Skin epidermis (tissue), 12 donors: ENCODE data around the gene ING1.
"Not testable (repeated sequence)": the region's sequence is repeated elsewhere in the genome, so short reads cannot be mapped to it uniquely, and the experiment has no call there.

Source experiments
- H3K27ac ChIP-seq, 21 experiments: fragments of 200-600 bp; sonication (generic) in 11 of 21; one replicate each; pipeline ENCODE4 v1.5.0; 2020; ENCODE audit warnings: mild to moderate bottlenecking in 3 of 21, inconsistent platforms in 2 of 21, moderate library complexity in 2 of 21
- H3K4me3 ChIP-seq, 7 experiments: fragments of 200-600 bp; sonication (generic) in 2 of 7; one replicate each; pipeline ENCODE4 v1.5.0; 2020; ENCODE audit warnings: inconsistent platforms in 2 of 7, mild to moderate bottlenecking in 2 of 7, moderate library complexity in 1 of 7

ING1 gene

DNA sequence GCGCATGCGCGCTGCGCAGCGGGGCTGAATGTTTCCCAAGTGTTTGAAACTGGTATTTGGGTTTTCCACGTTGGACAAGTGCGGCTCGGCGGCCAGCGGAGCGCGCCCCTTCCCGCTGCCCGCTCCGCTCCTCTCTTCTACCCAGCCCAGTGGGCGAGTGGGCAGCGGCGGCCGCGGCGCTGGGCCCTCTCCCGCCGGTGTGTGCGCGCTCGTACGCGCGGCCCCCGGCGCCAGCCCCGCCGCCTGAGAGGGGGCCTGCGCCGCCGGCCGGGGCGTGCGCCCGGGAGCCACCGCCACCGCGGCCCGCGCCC lies at the start of gene ING1:
Gene ING1 (plus strand): TSS at position 59 of the 311 bp plus-strand sequence. CDS start 450 bp downstream, outside the sequence.
- peak within 1 kb of the TSS; percentile 76 to 99 (median 93) for H3K4me3 ChIP-seq

GRCh38 chr13:110664041-110664440 lies 49.5 kb upstream of the ING1 start:
- H3K27ac ChIP-seq, result peak overlapping the region in 1 of 21 experiments; percentile 0
- H3K4me3 ChIP-seq, result no peak overlapping the region

More for the DNA sequence above, at the start of gene ING1:
- H3K27ac ChIP-seq, result peak within 1 kb of the TSS; percentile 92 to 100 (median 98)

GRCh38 chr13:110664673-110665072 lies 48.8 kb upstream of the ING1 start:
- H3K27ac ChIP-seq, result peak overlapping the region in 1 of 21 experiments; percentile 76
- no peak overlapping the region for H3K4me3 ChIP-seq

DNA sequence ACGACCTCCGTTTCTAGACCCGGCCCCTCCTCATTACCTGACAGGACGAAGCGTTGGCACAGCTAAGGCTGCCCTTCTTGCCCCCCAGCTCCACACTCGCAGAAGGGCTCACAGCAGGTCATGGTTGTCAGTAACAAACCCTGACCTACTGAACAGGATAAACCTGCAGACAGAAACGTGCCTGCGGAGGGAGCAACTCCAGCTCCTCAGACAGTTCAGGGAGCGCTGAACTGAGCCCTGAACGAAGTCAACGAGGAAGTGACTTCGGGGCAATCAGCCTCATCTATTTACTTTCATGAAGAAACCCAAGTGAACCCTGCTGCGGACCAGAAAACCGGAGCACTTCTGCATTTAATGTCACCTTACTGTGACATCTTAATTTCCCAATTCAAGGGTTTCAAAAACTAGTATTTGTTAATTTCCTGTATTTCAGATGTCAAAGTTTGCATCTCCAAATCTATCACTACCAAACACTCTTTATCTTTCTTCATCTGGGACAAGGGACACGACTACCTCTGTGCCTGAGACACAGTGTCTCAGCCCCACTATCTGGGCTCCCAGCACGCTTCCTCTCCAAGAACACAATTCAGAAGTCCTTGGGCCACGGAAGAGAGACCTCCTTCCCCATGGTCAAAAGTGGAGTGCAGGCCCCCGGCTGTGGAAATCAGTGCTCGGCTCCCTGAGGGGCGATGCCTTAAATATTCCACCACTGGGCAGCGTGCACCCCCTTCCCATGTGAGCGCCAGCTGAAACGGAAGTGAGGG lies 47.8 kb upstream of the ING1 start:
- peak overlapping the region in 1 of 21 experiments; percentile 76 for H3K27ac ChIP-seq
- H3K4me3 ChIP-seq, result no peak overlapping the region

DNA sequence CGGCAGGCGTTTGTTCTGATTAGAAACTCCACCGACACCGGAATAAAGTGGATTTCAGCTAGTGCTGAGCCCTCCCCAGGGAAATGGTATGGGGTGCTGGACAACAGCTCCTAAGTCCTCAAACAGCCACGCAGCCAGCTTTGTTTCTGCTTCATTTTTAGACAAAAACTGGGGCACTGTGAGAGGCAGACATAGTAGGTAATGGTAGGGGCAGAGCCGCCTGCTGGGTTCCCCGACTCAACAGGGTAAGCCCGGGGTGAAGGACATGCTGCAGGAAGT lies 47.3 kb upstream of the ING1 start:
- Histone ChIP-seq H3K4me3 (no peak overlapping the region), H3K27ac (peak overlapping the region in 1 of 21 experiments; percentile 45)

- H3K4me3 ChIP-seq, result no peak overlapping the region
- no peak overlapping the region for H3K27ac ChIP-seq
Observed at GRCh38 chr13:110669036-110669435, 44.5 kb upstream of the ING1 start.

- not testable (repeated sequence) for H3K27ac ChIP-seq
Observed at GRCh38 chr13:110669814-110670213, 43.7 kb upstream of the ING1 start.

DNA sequence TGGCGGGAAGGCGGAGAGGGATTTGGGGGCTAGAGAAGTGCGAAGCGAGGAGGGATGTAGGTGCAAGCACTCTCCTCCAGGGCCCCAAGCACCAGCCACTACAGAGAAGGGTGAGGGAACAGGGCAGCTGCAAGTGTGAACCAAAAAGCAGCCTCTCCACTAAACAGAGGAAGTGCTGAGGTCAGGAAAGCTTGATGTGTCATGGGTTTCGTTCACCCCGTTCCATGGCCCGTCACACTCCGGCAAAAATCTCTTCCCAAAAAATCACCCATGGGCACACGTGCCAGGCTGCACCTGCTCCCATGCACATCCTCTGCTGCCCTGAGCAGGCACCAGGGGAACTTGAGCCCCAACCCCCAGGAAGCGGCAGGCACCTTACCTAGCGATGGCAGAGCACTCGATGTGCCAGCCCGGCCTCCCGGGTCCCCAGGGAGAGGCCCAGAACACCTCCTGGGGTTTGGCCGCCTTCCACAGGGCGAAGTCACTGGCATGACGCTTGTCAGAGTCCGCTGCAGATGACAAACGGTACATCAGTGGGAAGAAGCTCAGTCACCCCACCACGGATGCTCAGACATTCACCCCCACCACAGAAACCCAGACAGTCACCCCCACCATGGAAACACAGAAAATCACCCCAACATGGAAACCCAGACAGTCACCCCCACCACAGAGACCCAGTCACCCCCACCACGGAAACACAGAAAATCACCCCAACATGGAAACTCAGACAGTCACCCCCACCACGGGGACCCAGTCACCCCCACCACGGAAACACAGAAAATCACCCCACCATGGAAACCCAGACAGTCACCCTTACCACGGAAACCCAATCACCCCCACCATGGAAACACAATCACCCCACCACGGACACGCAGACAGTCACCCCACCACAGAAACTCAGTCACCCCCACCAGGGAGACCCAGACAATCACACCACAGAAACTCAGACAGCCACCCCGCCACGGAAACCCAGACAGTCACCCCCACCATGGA lies 36.6 kb upstream of the ING1 start:
- peak overlapping the region in 4 of 21 experiments; percentile 50 to 75 (median 62) for H3K27ac ChIP-seq
- no peak overlapping the region for H3K4me3 ChIP-seq

More at GRCh38 chr13:110669814-110670213, 43.7 kb upstream of the ING1 start:
- H3K4me3 ChIP-seq, result not testable (repeated sequence)

DNA sequence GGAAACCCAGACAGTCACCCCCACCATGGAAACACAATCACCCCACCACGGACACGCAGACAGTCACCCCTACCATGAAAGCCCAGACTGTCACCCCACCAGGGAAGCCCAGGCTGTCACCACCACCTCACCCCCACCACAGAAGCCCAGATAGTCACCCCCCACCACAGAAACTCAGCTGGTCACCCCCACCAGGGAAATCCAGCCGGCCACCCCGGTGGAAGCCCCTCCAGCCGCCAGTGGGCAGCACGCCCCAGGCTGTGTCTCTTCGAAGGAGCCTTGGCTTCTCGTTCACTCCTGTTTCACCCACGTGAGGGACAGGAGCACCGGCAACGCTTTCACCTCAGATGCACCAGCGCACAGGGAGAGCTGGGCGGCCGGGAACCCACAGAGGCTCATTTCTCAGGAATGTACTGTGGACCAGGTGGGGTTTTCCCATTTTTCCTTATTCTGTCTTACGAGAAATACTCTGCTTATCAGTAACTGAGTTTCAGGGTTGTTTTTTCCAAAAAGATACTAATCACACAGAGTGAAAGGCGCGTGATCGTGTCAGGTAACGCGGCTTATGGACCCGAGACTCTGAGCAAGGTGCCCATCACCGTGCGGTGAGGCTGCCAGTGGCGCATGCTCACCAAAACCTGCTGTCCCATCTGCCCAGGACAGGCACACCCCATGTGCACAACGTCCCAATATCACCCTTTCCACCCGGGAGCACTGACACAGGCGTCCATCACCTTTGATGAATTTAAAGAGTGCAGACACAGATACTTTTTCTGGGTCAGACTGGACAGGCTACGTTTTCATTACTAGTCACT lies 35.6 kb upstream of the ING1 start:
- no peak overlapping the region for H3K27ac ChIP-seq
- no peak overlapping the region for H3K4me3 ChIP-seq

GRCh38 chr13:110680852-110681251 lies 32.6 kb upstream of the ING1 start:
- Histone ChIP-seq H3K27ac (no peak overlapping the region), H3K4me3 (no peak overlapping the region)

GRCh38 chr13:110681868-110682550 lies 31.5 kb upstream of the ING1 start:
- Histone ChIP-seq H3K4me3 (no peak overlapping the region), H3K27ac (no peak overlapping the region)

- Histone ChIP-seq H3K4me3 (no peak overlapping the region), H3K27ac (no peak overlapping the region)
Observed at GRCh38 chr13:110682746-110683145, 30.8 kb upstream of the ING1 start.

DNA sequence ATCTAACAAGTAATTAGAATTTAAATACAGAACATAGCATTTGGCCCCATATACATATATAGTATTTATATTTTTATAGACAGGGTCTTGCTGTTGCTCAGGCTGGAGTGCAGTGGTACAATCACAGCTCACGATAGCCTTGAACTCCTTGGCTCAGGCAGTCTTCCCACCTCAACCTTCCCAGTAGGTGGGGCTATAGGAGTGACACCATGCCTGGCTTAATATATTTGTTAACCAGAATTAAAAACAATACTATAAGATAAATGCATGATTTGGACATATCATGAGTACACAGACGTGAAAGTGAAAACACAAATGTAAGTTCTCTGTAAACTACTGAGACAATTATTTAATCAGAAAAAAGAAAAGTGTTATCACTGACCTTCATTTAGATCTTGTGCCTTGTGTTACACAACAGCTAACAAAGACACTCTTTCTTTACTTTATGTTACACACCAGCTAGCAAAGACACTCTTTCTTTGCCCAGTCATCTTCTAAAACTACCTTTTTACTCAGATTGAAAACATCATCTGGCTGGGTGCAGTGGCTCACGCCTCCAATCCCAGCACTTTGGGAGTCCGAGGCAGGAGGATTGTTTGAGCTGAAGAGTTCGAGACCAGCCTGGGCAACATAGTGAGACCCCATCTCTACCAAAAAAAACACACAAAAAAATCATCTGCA lies 30.2 kb upstream of the ING1 start:
- Histone ChIP-seq H3K4me3 (no peak overlapping the region), H3K27ac (no peak overlapping the region)

DNA sequence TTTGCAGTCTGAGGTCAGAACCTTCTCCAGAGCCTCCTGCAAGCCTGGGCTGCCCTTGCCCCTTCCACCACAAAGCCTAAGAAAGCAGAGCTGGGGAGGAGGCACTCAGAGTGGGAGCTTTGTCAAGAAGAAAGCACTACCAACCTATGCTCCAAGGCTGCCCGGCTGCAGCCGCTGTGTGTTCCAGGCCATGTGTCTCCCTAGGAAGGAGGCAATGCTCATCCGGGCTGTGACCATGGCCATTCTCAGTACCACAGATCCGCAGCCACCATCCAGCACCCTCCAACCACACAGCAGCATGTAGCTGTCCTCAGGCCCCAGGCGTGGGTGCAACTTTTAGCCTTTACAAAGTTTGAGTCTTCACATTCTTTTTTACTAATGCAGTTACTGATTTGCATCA lies 29.6 kb upstream of the ING1 start:
- no peak overlapping the region for H3K27ac ChIP-seq
- H3K4me3 ChIP-seq, result no peak overlapping the region

DNA sequence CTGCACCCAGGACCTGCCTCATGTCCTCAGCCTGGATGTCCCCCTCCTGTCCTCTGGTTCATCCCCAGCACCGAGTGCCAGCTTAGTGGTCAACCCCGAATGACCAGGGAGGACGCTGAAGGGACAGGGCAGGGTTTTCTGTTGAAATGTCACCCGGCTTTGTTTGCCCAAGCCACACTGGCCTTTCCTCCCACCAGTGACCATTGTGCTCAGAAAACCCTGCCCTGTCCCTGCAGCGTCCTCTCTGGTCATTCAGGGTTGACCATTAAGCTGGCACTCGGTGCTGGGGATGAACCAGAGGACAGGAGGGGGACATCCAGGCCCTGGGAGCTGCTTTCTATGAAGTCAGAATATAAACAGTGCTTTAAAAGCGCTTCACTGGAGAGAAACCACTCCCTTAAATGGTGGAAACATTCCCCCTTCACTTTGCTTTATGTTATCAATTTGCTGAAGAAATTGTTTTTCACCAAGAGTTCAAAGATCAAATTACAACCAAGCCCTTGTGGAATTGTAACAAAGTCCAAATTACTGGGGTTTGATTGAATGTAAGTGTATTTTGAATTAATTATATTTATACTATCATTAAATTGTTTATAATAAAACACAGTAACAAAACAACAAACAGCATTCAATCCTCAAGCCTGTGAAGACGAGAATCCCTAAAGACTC lies 29.0 kb upstream of the ING1 start:
- Histone ChIP-seq H3K4me3 (no peak overlapping the region), H3K27ac (no peak overlapping the region)

- H3K27ac ChIP-seq, result no peak overlapping the region
- no peak overlapping the region for H3K4me3 ChIP-seq
Observed at GRCh38 chr13:110685305-110686020, 28.0 kb upstream of the ING1 start.

DNA sequence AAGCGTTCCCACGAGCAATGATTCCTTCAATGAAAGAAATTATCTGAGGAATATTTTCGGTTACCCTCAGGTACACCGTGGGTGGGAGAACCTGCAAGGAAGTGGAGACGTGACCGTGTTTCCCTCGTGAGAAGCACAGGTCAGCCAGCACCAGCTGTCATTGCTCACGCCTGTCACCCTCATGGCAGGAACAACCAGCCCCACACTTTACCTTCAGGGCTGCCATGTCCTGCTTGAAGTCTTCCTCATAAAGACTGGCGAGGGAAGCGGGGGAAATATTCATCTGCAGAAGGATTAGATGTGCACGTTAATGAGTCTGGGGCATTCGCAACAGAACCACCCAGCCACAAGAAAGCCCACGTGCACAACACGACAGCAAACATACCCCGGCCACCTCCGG lies 25.8 kb upstream of the ING1 start:
- no peak overlapping the region for H3K4me3 ChIP-seq
- H3K27ac ChIP-seq, result no peak overlapping the region

DNA sequence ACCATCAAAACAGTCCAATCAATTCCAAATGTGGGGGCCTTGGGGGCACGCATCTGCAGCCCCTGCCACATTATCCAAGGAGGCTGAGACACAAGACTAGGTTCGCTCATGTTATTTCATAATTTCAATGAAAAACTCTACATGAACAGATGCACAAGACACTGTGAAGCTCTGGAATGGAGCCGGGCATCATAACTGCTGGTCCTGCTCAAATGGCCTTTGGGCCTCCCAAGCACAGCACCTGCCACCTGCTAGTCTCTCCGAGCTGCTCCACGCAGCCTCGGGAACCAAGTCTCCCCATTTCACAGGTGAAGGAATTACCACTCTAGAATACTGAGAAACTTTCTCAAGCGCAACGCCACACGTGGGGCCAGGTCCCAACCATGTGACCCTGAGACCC lies 24.5 kb upstream of the ING1 start:
- Histone ChIP-seq H3K4me3 (no peak overlapping the region), H3K27ac (no peak overlapping the region)
